GM18505 (cell line): ENCODE measurements around the gene RAB22A.

Source experiments
- ATAC-seq: cut with Tn5 transposase; IDR thresholded peaks from one replicate; pipeline ENCODE4 v1.9.1; 2021; ENCODE audit not compliant: unreplicated experiment
- POLR2A ChIP-seq: IDR thresholded peaks from 4 replicates; pipeline ENCODE4 v1.6.1; 2011; ENCODE audit warnings: borderline replicate concordance; ENCODE audit not compliant: insufficient read depth, insufficient read length; ENCODE audit errors: extremely low read depth

The RAB22A gene

DNA sequence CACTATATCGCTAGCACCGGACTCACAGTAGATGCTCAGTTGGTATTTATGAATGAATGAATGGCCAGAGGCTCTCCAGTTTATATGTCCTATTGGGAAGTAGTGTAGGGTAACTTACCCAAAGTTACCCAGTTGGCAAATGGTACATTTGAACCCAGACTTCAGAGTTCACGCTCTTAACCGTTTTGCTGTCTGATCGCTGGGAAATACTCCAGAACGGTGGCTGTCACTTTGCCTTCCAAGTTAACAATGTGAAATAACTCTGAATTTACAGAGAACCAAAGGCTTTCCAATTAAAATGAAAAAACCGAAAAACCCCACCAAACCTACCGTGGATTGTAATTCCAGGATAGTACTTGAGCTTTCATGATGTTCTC lies 81.1 kb downstream of the RAB22A start:
- ATAC-seq, result no peak
- TF ChIP-seq POLR2A, result no peak

DNA sequence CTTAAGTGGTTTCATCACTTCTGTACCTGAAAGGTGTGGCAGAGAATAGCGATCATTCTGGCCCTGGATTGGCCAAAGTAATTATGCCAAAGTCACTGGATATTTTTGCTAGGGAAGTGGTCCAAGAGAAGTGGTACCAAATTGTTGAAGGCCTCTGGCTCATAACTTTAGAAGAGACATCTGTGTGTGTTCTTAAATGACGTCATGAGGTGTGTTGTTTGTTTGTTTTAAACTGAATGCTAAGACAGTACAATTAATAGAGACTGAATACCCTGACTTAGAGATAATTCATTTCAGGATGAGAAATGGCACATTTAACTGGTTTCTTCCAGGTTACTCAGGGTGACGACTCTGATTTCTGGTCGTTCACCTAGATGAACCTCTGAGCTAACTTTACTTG lies 82.8 kb downstream of the RAB22A start:
- ATAC-seq, result no peak
- TF ChIP-seq POLR2A, result no peak

DNA sequence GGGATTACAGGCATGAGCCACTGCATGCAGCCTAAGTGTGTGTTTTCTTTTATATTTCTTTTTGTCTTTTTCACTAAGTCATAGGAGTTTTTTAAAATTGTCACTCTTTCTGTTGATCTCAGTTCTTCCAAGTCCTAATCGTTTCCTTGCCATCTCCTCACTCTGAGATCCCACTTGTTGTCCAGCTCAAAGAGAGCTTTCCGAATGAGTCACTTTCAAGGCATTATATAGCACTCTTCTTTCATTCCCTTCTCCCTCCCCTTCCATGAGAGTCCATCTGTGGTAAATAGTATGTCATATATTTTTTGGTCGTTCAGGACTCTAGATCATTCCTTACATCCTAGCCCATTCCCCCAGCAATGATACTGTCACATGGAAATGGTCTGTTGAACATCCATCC lies 83.8 kb downstream of the RAB22A start:
- no peak for ATAC-seq

DNA sequence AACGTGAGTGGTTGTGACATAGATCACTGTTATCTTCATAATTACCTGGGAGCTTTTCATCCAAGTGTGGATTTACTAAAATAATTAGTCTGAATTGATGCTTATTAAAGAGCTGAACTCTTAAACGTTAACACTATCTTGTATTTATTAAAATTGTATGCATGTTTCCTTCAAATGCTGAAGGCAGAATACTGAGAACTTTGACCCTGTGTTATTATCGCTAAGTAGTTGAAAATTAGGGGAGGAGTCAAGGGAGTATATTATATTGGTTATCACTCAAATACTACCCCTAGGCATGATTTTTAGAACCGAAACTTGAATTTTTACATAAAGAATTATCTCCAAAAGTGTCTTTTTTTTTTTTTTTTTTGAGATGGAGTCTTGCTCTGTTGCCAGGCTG lies 85.3 kb downstream of the RAB22A start:
- no peak for TF ChIP-seq POLR2A
- ATAC-seq, result no peak

More for the DNA sequence above, 83.8 kb downstream of the RAB22A start:
- no peak for TF ChIP-seq POLR2A

DNA sequence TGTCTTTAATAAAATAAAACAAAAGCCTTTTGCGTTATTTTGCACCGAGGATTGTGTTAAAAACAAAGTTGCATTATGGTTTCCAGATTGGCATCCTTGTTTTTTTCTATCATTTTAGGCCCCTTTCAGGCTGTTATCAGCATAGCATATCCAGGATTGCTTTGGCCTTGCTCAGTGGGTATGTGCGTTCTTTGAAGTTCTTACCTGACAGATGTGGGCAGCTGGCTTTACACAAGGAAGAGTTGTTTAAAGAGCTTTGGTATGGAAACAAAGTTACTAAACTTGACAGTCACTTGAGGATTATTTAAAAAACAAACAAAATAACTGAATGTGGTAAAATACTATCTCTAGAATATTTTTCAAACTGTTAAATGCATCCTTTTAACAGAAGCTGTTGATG lies 86.1 kb downstream of the RAB22A start:
- ATAC-seq, result no peak
- TF ChIP-seq POLR2A, result no peak

DNA sequence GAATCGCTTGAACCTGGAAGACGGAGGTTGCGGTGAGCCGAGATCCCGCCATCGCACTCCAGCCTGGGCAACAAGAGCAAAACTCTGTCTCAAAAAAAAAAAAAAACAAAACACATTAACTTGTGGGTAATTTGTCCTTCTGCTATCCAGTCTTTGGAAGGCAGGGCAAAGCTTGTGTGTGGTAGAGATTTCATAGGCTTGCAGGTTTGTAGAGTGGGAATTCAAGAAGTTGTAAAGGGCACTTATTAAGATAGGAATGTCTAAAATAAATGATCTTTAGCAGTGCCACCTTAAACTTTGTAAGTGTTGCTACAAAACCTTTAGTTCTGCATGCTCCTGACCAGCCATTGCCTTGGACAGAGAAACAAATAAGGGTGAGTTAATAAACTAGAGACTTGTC lies 87.9 kb downstream of the RAB22A start:
- TF ChIP-seq POLR2A, result no peak
- no peak for ATAC-seq

DNA sequence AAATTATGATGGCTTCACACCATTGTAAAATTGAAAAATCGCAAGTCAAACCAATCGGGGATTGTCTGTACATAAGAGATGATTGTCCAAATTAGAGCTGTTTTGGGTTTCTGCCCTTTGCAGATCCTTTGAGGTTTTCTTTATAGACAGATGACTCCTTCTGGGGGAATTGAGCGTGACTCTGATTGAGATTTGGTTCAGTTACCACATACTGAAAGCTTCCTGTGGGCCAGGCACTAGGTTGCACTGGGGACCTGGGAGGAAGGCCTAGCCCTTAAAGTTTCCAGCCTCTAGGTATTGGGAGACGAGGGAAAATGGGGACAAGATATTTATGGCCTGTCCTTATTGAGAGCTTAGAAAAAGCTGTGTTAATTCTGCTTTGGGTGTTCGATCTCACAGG lies 88.7 kb downstream of the RAB22A start:
- ATAC-seq, result no peak
- TF ChIP-seq POLR2A, result no peak

DNA sequence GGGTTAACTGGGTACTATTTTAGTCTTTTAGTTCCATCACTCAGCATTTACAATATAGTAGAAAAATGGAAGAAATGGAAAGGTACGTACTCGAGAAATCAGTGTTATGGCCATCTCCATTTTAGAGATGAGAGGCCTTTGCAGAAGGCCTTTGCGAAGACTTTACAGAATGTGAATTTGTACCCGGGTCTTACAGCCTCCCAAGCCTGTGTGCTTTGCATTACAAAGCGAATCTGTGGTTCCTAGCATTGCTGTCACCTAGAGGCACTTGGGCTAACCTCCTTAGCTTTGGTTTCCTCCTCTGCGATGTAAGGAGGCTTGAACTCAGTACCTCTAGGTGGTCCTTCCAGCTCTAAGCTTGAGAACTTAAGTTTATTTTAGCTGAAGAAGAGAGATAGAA lies 90.4 kb downstream of the RAB22A start:
- no peak for ATAC-seq
- TF ChIP-seq POLR2A, result no peak

DNA sequence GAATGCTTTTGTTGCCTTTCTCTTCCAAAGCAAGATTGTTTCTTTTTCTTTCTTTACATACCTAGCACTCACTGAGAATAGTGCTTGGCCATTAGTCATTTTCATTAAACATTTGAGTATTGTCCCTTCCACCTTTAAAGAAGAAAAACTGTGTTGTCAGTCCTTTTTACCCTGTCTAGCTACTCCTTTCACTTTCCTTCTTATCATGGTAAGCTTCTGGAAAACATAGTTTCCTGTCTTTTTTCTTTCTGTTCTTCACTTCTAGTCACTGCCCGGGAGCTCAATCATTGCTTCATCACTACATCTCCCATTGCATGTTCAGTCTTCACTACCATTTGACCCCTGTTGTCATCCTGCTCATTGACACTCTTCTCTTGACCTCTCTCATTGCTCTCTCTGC lies 91.6 kb downstream of the RAB22A start:
- no peak for ATAC-seq
- TF ChIP-seq POLR2A, result no peak

DNA sequence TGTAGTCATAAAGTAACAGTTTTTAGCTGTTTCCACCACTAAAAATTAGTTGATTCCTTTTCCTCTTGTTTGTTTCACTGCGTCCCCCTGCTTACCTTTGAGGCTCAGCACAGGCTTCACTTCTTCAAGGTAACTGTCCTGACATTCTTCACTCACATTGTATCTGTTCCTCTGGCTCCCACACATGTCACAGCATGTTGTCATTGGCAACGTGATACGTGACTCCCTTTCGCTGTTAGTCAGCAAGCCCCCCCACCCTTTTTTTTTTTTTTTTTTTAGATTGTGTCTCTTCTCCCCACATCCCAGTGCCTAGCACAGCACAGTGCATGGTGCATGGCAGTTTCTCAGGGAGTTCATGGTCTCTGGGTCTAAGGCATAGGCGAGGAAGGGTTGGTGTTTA lies 92.8 kb downstream of the RAB22A start:
- ATAC-seq, result no peak
- no peak for TF ChIP-seq POLR2A

DNA sequence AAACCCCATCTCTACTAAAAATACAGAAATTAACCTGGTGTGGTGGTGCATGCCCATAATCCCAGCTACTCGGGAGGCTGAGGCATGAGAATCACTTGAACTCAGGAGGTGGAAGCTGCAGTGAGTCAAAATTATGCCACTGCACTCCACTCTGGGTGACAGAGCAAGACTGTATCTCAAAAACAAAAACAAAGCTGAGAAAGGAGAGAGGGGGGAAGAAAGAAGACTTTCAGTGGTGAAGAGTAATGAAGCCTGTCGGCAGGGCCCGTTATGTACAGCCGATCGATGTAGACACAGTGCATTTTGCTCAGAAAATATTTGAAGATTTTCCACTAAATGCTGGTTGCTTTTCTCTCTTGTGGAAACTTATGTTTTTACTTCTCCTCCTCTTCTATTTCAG lies 93.3 kb downstream of the RAB22A start:
- ATAC-seq, result no peak
- TF ChIP-seq POLR2A, result no peak

DNA sequence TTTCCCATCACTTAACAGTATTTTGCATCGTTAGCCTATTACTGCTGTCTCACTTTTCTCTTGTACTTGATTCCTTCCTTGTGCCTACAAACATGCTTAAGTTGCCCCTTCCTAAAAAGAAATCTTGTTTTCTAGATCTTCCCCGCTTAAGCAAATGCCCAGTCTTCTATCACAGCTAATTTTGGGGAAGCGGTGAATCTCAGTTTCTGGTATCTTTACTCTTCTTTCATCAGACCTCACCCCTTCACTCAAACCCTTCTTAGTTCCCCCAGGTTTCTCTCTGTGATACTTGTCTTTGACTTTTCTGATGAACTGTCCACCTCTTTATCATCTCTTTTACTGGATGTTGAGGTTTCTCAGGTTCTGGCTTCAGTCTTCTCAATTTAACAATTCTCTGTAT lies 93.8 kb downstream of the RAB22A start:
- TF ChIP-seq POLR2A, result no peak
- no peak for ATAC-seq

DNA sequence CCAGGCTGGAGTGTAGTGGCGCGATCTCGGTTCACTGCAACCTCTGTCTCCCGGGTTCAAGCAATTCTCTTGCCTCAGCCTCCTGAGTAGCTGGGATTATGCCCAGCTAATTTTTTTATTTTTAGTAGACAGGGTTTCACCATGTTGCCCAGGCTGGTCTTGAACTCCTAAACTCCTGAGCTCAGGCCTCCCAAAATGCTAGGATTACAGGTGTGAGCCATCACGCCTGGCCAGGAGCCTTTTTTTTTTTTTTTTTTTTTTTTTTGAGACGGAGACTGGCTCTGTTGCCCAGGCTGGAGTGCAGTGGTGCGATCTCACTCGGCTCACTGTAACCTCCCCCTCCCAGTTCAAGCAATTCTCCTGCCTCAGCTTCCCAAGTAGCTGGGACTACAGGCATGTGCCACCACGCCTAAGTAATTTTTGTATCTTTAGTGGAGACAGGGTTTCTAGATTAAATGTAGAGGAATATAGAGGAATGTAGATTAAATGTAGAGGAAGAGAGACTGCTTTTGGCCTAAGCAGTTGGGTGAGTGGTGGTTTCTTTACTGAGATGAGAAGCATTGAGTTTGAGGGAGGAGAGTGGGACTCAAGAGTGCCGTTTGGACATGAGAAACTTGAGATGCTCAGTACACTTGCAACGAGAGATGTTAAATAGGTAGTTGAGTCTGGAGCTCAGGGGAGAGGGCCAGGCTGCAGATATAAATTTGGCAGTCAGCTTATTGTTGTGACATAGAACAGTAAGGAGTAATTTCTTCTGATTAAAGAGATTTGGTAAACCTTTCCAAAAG lies 96.2 kb downstream of the RAB22A start:
- TF ChIP-seq POLR2A, result no peak

DNA sequence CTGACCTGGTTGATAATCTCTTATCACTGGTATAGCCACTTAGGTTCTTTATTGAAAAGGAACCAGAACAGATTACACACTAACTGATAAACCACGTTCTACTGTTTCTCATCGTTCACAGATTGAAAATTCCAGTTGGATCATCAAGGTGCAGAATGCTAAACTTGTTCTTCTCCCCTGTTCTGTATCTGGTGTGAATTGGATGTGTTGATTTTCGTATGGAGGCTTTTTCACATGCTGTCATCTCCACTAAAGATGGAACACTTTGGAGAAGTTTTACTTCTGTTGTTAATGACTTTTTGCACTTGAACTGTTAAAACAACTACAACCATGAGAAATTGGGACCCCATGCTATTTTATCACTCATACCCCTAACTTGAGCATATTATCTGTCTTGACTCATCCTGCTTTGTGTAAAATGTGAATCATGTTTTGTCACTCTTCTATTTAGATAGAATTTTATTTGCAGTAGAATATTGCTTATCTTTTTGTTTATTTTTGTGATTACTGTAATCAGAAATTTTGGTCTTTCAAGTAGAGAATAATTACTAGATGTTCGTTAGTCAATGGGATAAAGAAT lies 97.0 kb downstream of the RAB22A start:
- ATAC-seq, result no peak

More for the DNA sequence above, 96.2 kb downstream of the RAB22A start:
- ATAC-seq, result no peak

More for the DNA sequence above, 97.0 kb downstream of the RAB22A start:
- TF ChIP-seq POLR2A, result no peak
